ENCODE measurements around the gene TM4SF1.

DNA sequence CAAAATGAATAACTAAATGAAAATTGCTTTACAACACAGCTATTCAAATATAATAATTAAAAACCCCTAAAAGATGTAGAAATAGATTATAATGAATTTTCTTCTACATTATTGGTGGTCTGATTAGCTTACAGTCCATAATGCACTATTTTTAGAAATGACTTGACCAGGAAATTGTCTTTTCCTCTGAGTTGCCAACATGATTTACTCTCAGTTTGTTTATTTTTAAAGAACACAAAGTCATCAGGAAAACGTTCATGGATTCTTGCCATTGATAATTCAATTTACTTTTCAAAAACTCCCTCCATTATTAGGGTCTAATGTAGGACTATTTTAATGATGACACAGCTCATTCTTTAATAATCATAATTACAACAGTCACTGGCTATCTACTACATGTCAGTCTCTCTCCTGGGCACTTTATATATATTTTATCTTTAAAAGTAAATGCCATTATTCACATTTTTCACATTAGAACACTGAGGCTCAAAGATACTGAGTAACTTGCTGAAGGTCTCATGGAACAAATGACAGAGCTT is 45.2 kb downstream of the TM4SF1 start:
- TF ChIP-seq, protein P1, sequence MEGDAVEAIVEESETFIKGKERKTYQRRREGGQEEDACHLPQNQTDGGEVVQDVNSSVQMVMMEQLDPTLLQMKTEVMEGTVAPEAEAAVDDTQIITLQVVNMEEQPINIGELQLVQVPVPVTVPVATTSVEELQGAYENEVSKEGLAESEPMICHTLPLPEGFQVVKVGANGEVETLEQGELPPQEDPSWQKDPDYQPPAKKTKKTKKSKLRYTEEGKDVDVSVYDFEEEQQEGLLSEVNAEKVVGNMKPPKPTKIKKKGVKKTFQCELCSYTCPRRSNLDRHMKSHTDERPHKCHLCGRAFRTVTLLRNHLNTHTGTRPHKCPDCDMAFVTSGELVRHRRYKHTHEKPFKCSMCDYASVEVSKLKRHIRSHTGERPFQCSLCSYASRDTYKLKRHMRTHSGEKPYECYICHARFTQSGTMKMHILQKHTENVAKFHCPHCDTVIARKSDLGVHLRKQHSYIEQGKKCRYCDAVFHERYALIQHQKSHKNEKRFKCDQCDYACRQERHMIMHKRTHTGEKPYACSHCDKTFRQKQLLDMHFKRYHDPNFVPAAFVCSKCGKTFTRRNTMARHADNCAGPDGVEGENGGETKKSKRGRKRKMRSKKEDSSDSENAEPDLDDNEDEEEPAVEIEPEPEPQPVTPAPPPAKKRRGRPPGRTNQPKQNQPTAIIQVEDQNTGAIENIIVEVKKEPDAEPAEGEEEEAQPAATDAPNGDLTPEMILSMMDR (IDR thresholded peaks at IDR 0.05; ENCODE audit: insufficient read depth, low read depth, low read length), result no peak
- no peak for TF ChIP-seq EZH2 (IDR thresholded peaks at IDR 0.05; ENCODE audit: insufficient read depth, low read length)
